ENCODE measurements around the gene EFS.

Gene EFS

DNA sequence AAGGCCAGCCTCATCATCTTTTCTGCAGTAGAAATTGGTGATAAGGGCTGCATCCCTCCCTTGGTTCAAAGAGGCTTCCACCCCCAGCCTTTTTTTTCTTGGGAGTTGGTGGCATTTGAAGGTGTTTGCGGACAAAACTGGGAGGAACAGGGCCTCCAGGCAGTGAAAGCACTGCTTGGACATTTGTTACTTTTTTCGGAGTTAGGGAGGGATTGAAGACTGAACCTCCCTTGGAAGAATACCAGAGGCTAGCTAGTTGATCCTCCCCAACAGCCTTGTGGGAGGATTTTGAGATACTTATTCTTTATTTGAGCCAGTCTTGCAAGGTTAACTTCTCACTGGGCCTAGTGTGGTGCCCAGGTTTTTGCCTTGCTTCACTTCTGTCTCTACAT is 40.5 kb downstream of the EFS start:
- Histone ChIP-seq H3K4me1 (ENCODE audit: low read depth, poor library complexity, severe bottlenecking) (peaks cover 40% of the 10 kb centered on the region), H3K4me3 (IDR thresholded peaks at IDR 0.05; ENCODE audit: insufficient read depth, low read depth, low read length) (no peak overlapping the region), H4K20me1 (ENCODE audit: insufficient read depth) (no peaks in the 10 kb centered on the region), H2AFZ (ENCODE audit: low read depth) (no peak overlapping the region), H3K79me2 (ENCODE audit: insufficient read depth, low read depth) (peaks cover 25% of the 10 kb centered on the region), H3K27me3 (ENCODE audit: insufficient read depth, low read depth) (no peaks in the 10 kb centered on the region), H3K9ac (no peak overlapping the region), H3K27ac (no peak overlapping the region), H3K4me2 (no peak overlapping the region), H3K36me3 (ENCODE audit: insufficient read depth) (no peaks in the 10 kb centered on the region)
- TF ChIP-seq CTCF (conservative IDR thresholded peaks at IDR 0.05; ENCODE audit: low read depth, low read length), result no peak

DNA sequence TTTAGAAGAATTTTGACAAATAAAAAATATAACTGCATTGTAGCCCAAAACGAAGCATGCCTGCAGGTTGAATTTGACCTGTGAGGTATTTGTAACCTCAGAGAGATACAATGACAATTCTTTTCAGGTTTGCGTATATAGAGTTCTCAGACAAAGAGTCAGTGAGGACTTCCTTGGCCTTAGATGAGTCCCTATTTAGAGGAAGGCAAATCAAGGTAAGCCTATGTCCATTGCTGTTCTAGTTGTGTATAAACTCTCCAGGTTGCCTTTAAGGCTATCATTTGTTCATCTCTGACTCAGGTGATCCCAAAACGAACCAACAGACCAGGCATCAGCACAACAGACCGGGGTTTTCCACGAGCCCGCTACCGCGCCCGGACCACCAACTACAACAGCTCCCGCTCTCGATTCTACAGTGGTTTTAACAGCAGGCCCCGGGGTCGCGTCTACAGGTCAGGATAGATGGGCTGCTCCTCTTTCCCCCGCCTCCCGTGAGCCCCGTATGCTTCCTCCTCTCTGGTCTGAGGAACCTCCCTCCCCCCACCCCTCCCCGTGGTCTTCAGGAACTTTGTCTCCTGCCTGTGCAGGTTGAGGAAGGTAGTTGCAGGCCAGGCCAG is 41.0 kb downstream of the EFS start:
- Histone ChIP-seq H3K9ac (no peak overlapping the region), H3K4me3 (IDR thresholded peaks at IDR 0.05; ENCODE audit: insufficient read depth, low read depth, low read length) (no peak overlapping the region), H3K36me3 (ENCODE audit: insufficient read depth) (no peaks in the 10 kb centered on the region), H3K4me1 (ENCODE audit: low read depth, poor library complexity, severe bottlenecking) (peaks cover 40% of the 10 kb centered on the region), H3K79me2 (ENCODE audit: insufficient read depth, low read depth) (peaks cover 25% of the 10 kb centered on the region), H3K4me2 (no peak overlapping the region), H2AFZ (ENCODE audit: low read depth) (no peak overlapping the region), H3K27me3 (ENCODE audit: insufficient read depth, low read depth) (no peaks in the 10 kb centered on the region), H4K20me1 (ENCODE audit: insufficient read depth) (no peaks in the 10 kb centered on the region), H3K27ac (no peak overlapping the region)
- no peak for TF ChIP-seq CTCF (conservative IDR thresholded peaks at IDR 0.05; ENCODE audit: low read depth, low read length)

DNA sequence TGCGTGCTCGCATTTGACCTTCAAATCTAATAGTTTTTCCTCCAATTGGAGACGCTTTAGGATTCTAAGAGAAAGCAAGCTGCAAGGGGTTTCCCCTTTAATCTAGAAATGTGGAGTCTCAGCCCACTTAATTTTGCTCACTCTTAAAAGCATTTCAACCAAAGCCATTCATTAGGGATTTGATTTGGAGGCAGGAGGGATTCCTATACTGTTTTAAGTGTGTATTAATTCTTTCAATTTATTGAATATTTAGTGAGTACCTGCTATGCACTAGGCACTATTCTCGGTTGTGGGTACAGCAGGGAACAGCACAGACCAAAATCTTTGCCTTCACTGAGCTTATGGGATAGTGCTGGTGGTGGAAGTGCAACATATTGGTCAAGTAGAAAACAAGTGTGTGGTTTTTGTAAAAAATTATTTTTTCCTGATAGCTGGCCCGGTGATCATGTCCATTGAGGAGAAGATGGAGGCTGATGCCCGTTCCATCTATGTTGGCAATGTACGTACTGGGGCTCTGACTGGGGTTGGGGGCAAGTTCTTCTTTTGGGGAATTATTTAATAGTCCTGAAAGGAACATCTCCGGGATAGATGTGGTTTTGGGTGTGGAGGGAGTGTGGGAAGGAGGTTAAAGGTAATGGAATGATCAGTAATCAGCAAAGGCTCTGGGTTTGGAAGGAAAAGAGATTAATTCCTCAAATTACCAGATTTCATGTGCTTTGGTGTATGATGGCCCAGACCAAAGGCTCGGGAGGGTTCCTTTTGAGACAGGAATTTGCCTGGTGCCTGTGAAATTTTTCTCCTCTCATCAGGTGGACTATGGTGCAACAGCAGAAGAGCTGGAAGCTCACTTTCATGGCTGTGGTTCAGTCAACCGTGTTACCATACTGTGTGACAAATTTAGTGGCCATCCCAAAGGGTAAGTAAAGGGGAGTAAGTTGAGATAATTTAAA is 42.1 kb downstream of the EFS start:
- peaks cover 25% of the 10 kb centered on the region for H3K79me2 ChIP-seq (ENCODE audit: insufficient read depth, low read depth)
- no peaks in the 10 kb centered on the region for H3K27me3 ChIP-seq (ENCODE audit: insufficient read depth, low read depth)
- peak overlapping the region; percentile 71 for H3K27ac ChIP-seq
- no peaks in the 10 kb centered on the region for H4K20me1 ChIP-seq (ENCODE audit: insufficient read depth)
- H3K9ac ChIP-seq, result peak overlapping the region; percentile 78
- H3K4me1 ChIP-seq (ENCODE audit: low read depth, poor library complexity, severe bottlenecking), result peaks cover 38% of the 10 kb centered on the region
- peak overlapping the region; percentile 87 for H3K4me2 ChIP-seq
- H3K4me3 ChIP-seq (IDR thresholded peaks at IDR 0.05; ENCODE audit: insufficient read depth, low read depth, low read length), result no peak overlapping the region
- H2AFZ ChIP-seq (ENCODE audit: low read depth), result no peak overlapping the region
- no peak for TF ChIP-seq CTCF (conservative IDR thresholded peaks at IDR 0.05; ENCODE audit: low read depth, low read length)
- H3K36me3 ChIP-seq (ENCODE audit: insufficient read depth), result no peaks in the 10 kb centered on the region

GRCh38 chr14:23321572-23322547 is 43.1 kb downstream of the EFS start:
- Histone ChIP-seq H3K27ac (peak overlapping the region; percentile 71), H2AFZ (ENCODE audit: low read depth) (no peak overlapping the region), H3K79me2 (ENCODE audit: insufficient read depth, low read depth) (peaks cover 25% of the 10 kb centered on the region)

More at GRCh38 chr14:23321572-23322547, 43.1 kb downstream of the EFS start:
- H3K9ac ChIP-seq, result peak overlapping the region; percentile 78
- no peaks in the 10 kb centered on the region for H3K27me3 ChIP-seq (ENCODE audit: insufficient read depth, low read depth)
- H3K36me3 ChIP-seq (ENCODE audit: insufficient read depth), result no peaks in the 10 kb centered on the region
- no peak overlapping the region for H3K4me3 ChIP-seq (IDR thresholded peaks at IDR 0.05; ENCODE audit: insufficient read depth, low read depth, low read length)
- H4K20me1 ChIP-seq (ENCODE audit: insufficient read depth), result no peaks in the 10 kb centered on the region
- TF ChIP-seq CTCF (conservative IDR thresholded peaks at IDR 0.05; ENCODE audit: low read depth, low read length), result no peak
- H3K4me2 ChIP-seq, result peak overlapping the region; percentile 87
- peaks cover 28% of the 10 kb centered on the region for H3K4me1 ChIP-seq (ENCODE audit: low read depth, poor library complexity, severe bottlenecking)
